Psoas muscle (tissue), 8 donors: Measurements from ENCODE around the gene ZDHHC19. TPM values are rescaled to one million over a fixed set of nuclear protein-coding genes. Genes with fewer than 3 reads are reported as not detected.

Experiments
- ATAC-seq, 4 donors: fragments of 200-7000 bp; cut with Tn5 transposase; one replicate each; pipeline ENCODE4 v1.9.1; 2020; ENCODE audit warnings: moderate library complexity in 3 of 4, mild to moderate bottlenecking in 2 of 4
- DNase-seq, 2 donors: peaks; one replicate each; pipeline ENCODE4 v3.0.0-alpha.2; 2020
- H3K27ac ChIP-seq: fragments of 200-600 bp; one replicate; pipeline ENCODE4 v1.8.0; 2022
- H3K27me3 ChIP-seq, 3 donors: fragments of 200-600 bp in 1 of 3; one replicate each; pipeline versions ENCODE4 v1.6.1 to v1.8.0; 2013 to 2022; ENCODE audit warnings: low read length in 2 of 3, mild to moderate bottlenecking in 2 of 3, moderate library complexity in 1 of 3; ENCODE audit not compliant: insufficient read depth in 3 of 3
- H3K36me3 ChIP-seq, 2 donors: fragments of 200-600 bp in 1 of 2; one replicate each; pipeline versions ENCODE4 v1.6.1 to v1.8.0; 2013 to 2022; ENCODE audit warnings: low read depth in 1 of 2, mild to moderate bottlenecking in 1 of 2, moderate library complexity in 1 of 2; ENCODE audit not compliant: insufficient read depth in 1 of 2
- H3K4me1 ChIP-seq: fragments of 200-600 bp; one replicate; pipeline ENCODE4 v1.8.0; 2022
- H3K4me3 ChIP-seq: fragments of 200-600 bp; one replicate; pipeline ENCODE4 v1.8.0; 2022; ENCODE audit warnings: mild to moderate bottlenecking
- H3K9me3 ChIP-seq: fragments of 200-600 bp; one replicate; pipeline ENCODE4 v1.8.0; 2022
- CTCF ChIP-seq: fragments of 200-600 bp; IDR thresholded peaks from one replicate; pipeline ENCODE4 v1.8.0; 2022; ENCODE audit warnings: antibody characterized with exemption
- WGBS, 3 donors: extraction: QIAGEN DNeasy Blood & Tissue Kit; methylation state at CpG; one replicate each; pipeline versions ENCODE4 v1.1.6 to v1.1.7; 2013; 5-methylcytosine and 5-hydroxymethylcytosine counted together
- intact Hi-C, 2 donors: fragments of 100-400 bp; cut with DNase I; formaldehyde crosslinking; loops; one replicate each; pipeline versions ENCODE4 v1.11.0 to v1.14.2; 2022
- polyA plus RNA-seq, 3 donors: library from polyadenylated mRNA; stranded (reverse); fragments of 200-250 nt; gene quantifications; one replicate each; pipeline ENCODE4 v1.2.3, GENCODE V29; 2013
- total RNA-seq, 4 donors: library from RNA; stranded (reverse); fragmentation: NEBNext Ultra II Directional in 2 of 4; extraction: Animal tissue kit (Norgen Biotek cat#: 25700) in 2 of 4; gene quantifications; one replicate each; pipeline versions ENCODE4 v1.2.1 to v1.2.4, GENCODE V29; 2021 to 2023
- donor health status: healthy with polysubstance abuse.
- donor health status: DM: no; HTN: no; CAD: no; lungs with moderate emphysema.
- donor health status: Bipolar disorder and iron deficiency.
- donor health status: healthy.
- donor health status: DM: yes; HTN: yes; CAD: no.
- donor health status: DM: no; HTN: no; CAD: no.
- donor health status: DM: no; HTN: no; CAD: no.
- donor health status: DM: yes; HTN: yes; CAD: no.

ZDHHC19 gene
- total and polyA plus RNA-seq, 7 donors: 0.25 to 1.1 (median 0.38) TPM; not detected in 2

GRCh38 chr3:196181127-196181546 lies 30.1 kb downstream of the ZDHHC19 start:
- ATAC-seq: no peak
- H3K36me3 ChIP-seq: no peaks in the 10 kb centered on the region
- H3K4me1 ChIP-seq: peaks cover 4% of the 10 kb centered on the region
- no peak overlapping the region for H3K4me3 ChIP-seq
- H3K27me3 ChIP-seq: no peaks in the 10 kb centered on the region
- 71 to 82% (median 76%) methylated on average over 10 of the region's 10 CpGs for WGBS, 3 donors
- intact Hi-C loops: no loop called here
- no peak overlapping the region for H3K27ac ChIP-seq
- H3K9me3 ChIP-seq: no peaks in the 10 kb centered on the region
- DNase-seq: peak in 1 of 2 donors; percentile 28
- no peak for TF ChIP-seq CTCF

- H3K4me3 ChIP-seq: no peak overlapping the region
Measured at GRCh38 chr3:196180346-196180745, 30.9 kb downstream of the ZDHHC19 start.

DNA sequence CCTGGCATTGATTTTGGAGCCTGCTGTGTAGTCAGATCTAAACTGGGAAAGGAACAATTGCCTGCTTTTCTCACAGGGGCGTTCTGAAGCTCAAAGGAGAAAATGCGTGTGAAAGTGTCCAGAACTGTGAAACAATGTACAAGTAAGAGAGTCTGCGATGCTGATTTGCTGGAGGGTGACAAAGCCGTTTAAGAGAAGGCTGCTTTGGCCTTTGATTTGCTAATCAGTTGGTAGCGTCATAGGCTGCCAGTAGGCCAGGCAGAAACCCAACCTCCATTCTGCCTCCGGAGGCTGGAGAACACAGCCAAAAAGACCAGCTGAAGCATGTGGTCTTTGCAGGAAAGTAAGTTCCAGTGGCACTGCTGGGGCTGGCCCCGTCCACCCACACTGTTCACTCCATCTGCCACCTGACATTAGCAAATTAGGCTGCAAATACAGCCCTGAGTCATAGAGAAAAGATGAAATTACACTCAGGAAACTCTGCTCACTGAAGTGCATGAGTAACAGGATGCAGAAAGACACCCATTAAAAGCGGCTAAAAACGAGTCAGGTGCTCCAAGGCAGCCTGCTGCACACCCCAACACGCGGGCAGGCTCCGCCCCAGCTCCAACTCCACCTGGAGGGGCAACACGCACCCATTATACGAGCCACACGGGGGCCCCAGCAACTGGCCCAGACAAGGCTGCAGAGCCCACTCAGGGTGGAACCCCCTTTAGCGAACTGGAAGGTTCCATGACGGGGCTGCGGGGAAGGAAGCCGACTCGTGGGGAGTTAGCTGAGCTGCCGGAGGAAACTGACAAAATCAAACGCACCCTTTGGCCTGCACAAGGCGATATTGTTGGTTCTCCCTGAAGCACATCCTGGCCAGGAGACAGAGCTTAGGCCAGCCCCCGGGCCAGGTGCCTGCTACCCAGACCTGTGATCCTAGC lies 31.6 kb downstream of the ZDHHC19 start:
- peak; percentile 47 to 79 for DNase-seq

More at GRCh38 chr3:196180346-196180745, 30.9 kb downstream of the ZDHHC19 start:
- WGBS, 3 donors: 68 to 79% (median 71%) methylated on average over 7 to 9 of the region's 9 CpGs
- TF ChIP-seq CTCF: no peak
- Histone ChIP-seq H3K9me3 (no peaks in the 10 kb centered on the region), H3K27me3 (no peaks in the 10 kb centered on the region), H3K4me1 (peaks cover 4% of the 10 kb centered on the region), H3K36me3 (no peaks in the 10 kb centered on the region), H3K27ac (peak overlapping the region; percentile 91)
- intact Hi-C loops: no loop called here
- ATAC-seq (no peak), DNase-seq (peak in 1 of 2 donors; percentile 10)

GRCh38 chr3:196178993-196179379 lies 32.2 kb downstream of the ZDHHC19 start:
- DNase-seq (no peak), ATAC-seq (no peak)
- Histone ChIP-seq H3K27me3 (no peaks in the 10 kb centered on the region), H3K27ac (peak overlapping the region; percentile 91), H3K4me3 (peak overlapping the region; percentile 5), H3K36me3 (no peaks in the 10 kb centered on the region), H3K4me1 (peaks cover 12% of the 10 kb centered on the region), H3K9me3 (no peaks in the 10 kb centered on the region)
- TF ChIP-seq CTCF: no peak
- WGBS, 3 donors: 48 to 68% (median 49%) methylated on average over 6 of the region's 6 CpGs
- intact Hi-C loops: no loop called here

More for the DNA sequence above, 31.6 kb downstream of the ZDHHC19 start:
- TF ChIP-seq CTCF: no peak
- peak overlapping the region; percentile 35 for H3K4me3 ChIP-seq
- H3K36me3 ChIP-seq: no peaks in the 10 kb centered on the region
- H3K4me1 ChIP-seq: peaks cover 8% of the 10 kb centered on the region
- H3K9me3 ChIP-seq: no peaks in the 10 kb centered on the region
- peak; percentile 89 to 94 (median 92) for ATAC-seq
- H3K27me3 ChIP-seq: no peaks in the 10 kb centered on the region
- intact Hi-C loops: no loop called here
- 20 to 21% (median 21%) methylated on average over 24 of the region's 24 CpGs for WGBS, 3 donors
- H3K27ac ChIP-seq: peak overlapping the region; percentile 91
